B cell (primary cell): ENCODE results near the gene SSU72.

ENCODE experiments used
- EZH2 ChIP-seq: IDR thresholded peaks from 2 replicates; pipeline ENCODE4 v1.6.1; 2012; ENCODE audit warnings: borderline replicate concordance, low read depth, mild to moderate bottlenecking, moderate library complexity, low read length; ENCODE audit not compliant: insufficient read depth, poor library complexity, severe bottlenecking
- TF ChIP-seq, protein P1 (sequence below): fragments of 200-600 bp; IDR thresholded peaks from one replicate; pipeline ENCODE4 v1.8.0; 2022; ENCODE audit warnings: antibody characterized with exemption, mild to moderate bottlenecking

GRCh38 chr1:1517973-1518620, 56.6 kb downstream of the SSU72 start:
- TF ChIP-seq, protein P1, sequence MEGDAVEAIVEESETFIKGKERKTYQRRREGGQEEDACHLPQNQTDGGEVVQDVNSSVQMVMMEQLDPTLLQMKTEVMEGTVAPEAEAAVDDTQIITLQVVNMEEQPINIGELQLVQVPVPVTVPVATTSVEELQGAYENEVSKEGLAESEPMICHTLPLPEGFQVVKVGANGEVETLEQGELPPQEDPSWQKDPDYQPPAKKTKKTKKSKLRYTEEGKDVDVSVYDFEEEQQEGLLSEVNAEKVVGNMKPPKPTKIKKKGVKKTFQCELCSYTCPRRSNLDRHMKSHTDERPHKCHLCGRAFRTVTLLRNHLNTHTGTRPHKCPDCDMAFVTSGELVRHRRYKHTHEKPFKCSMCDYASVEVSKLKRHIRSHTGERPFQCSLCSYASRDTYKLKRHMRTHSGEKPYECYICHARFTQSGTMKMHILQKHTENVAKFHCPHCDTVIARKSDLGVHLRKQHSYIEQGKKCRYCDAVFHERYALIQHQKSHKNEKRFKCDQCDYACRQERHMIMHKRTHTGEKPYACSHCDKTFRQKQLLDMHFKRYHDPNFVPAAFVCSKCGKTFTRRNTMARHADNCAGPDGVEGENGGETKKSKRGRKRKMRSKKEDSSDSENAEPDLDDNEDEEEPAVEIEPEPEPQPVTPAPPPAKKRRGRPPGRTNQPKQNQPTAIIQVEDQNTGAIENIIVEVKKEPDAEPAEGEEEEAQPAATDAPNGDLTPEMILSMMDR = no peak
- no peak for TF ChIP-seq EZH2
